H9 (cell line): ENCODE data around the gene NACC1. TPM values are rescaled to one million over a fixed set of nuclear protein-coding genes. Genes with fewer than 3 reads are reported as not detected.

Experiments
- DNase-seq: peaks from one replicate; pipeline ENCODE4 v3.0.0-alpha.2; 2017
- H2AFZ ChIP-seq: one replicate; pipeline ENCODE4 v1.6.1; 2013; ENCODE audit warnings: mild to moderate bottlenecking, low read length, control low read depth, moderate library complexity
- H2AK5ac ChIP-seq: 2 replicates; pipeline ENCODE4 v1.6.1; 2013; ENCODE audit warnings: low read length, control low read depth, mixed read lengths; ENCODE audit not compliant: insufficient read length
- H2BK120ac ChIP-seq: one replicate; pipeline ENCODE4 v1.6.1; 2013; ENCODE audit warnings: low read depth, mild to moderate bottlenecking, low read length, control low read depth, inconsistent platforms; ENCODE audit not compliant: poor library complexity, severe bottlenecking
- H2BK12ac ChIP-seq: 2 replicates; pipeline ENCODE4 v1.6.1; 2013; ENCODE audit warnings: low read length, control low read depth, mixed read lengths, low read depth; ENCODE audit not compliant: insufficient read length
- H2BK15ac ChIP-seq: 2 replicates; pipeline ENCODE4 v1.6.1; 2013; ENCODE audit warnings: low read depth, low read length, control low read depth
- H2BK20ac ChIP-seq: one replicate; pipeline ENCODE4 v1.6.1; 2013; ENCODE audit warnings: low read depth, mild to moderate bottlenecking, low read length, control low read depth, inconsistent platforms; ENCODE audit not compliant: poor library complexity, severe bottlenecking
- H2BK5ac ChIP-seq: 2 replicates; pipeline ENCODE4 v1.6.1; 2013; ENCODE audit warnings: low read length, control low read depth, mixed read lengths; ENCODE audit not compliant: insufficient read length
- H3K14ac ChIP-seq: 2 replicates; pipeline ENCODE4 v1.6.1; 2013; ENCODE audit warnings: low read length, control low read depth; ENCODE audit not compliant: insufficient read depth
- H3K18ac ChIP-seq: 2 replicates; pipeline ENCODE4 v1.6.1; 2013; ENCODE audit warnings: low read depth, mild to moderate bottlenecking, mixed read lengths, low read length, control low read depth; ENCODE audit not compliant: insufficient read length
- H3K23ac ChIP-seq: 2 replicates; pipeline ENCODE4 v1.6.1; 2013; ENCODE audit warnings: low read length, control low read depth, mixed read lengths, low read depth; ENCODE audit not compliant: insufficient read length
- H3K23me2 ChIP-seq: 2 replicates; pipeline ENCODE4 v1.6.1; 2013; ENCODE audit warnings: low read depth, mild to moderate bottlenecking, mixed read lengths, low read length, control low read depth; ENCODE audit not compliant: insufficient read length, poor library complexity, severe bottlenecking
- H3K27ac ChIP-seq: 2 replicates; pipeline ENCODE4 v1.5.1; 2013; ENCODE audit warnings: low read length, control low read depth, mixed read lengths, low read depth; ENCODE audit not compliant: insufficient read length
- H3K27me3 ChIP-seq: 2 replicates; pipeline ENCODE4 v1.6.1; 2013; ENCODE audit warnings: low read length, control low read depth, inconsistent platforms; ENCODE audit not compliant: insufficient read depth
- H3K4ac ChIP-seq: 2 replicates; pipeline ENCODE4 v1.6.1; 2013; ENCODE audit warnings: low read depth, mild to moderate bottlenecking, control low read depth, inconsistent platforms, low read length, moderate library complexity
- H3K4me1 ChIP-seq: 2 replicates; pipeline ENCODE4 v1.6.1; 2013; ENCODE audit warnings: low read length, control low read depth, inconsistent platforms; ENCODE audit not compliant: insufficient read depth
- H3K4me2 ChIP-seq: 2 replicates; pipeline ENCODE4 v1.6.1; 2013; ENCODE audit warnings: low read length, control low read depth, mixed read lengths; ENCODE audit not compliant: insufficient read length, insufficient read depth
- H3K56ac ChIP-seq: 2 replicates; pipeline ENCODE4 v1.6.1; 2013; ENCODE audit warnings: low read depth, mild to moderate bottlenecking, mixed read lengths, low read length, control low read depth; ENCODE audit not compliant: insufficient read length
- H3K79me1 ChIP-seq: 2 replicates; pipeline ENCODE4 v1.6.1; 2013; ENCODE audit warnings: low read depth, mild to moderate bottlenecking, moderate library complexity, low read length, control low read depth, inconsistent platforms; ENCODE audit not compliant: insufficient read depth, poor library complexity, severe bottlenecking
- H3K79me2 ChIP-seq: 2 replicates; pipeline ENCODE4 v1.6.1; 2013; ENCODE audit warnings: low read length, control low read depth, inconsistent platforms; ENCODE audit not compliant: insufficient read depth
- H3K9ac ChIP-seq: 2 replicates; pipeline ENCODE4 v1.6.1; 2013; ENCODE audit warnings: low read length, control low read depth, mixed read lengths; ENCODE audit not compliant: insufficient read length; ENCODE audit errors: extremely low read depth
- H3K9me3 ChIP-seq: one replicate; pipeline ENCODE4 v1.6.1; 2013; ENCODE audit warnings: low read depth, low read length, inconsistent platforms; ENCODE audit not compliant: control insufficient read depth
- H3T11ph ChIP-seq: one replicate; pipeline ENCODE4 v1.6.1; 2013; ENCODE audit warnings: mild to moderate bottlenecking, low read length, control low read depth, inconsistent platforms
- H4K20me1 ChIP-seq: one replicate; pipeline ENCODE4 v1.6.1; 2013; ENCODE audit not compliant: control insufficient read depth, insufficient read length, insufficient read depth
- H4K5ac ChIP-seq: 2 replicates; pipeline ENCODE4 v1.6.1; 2013; ENCODE audit warnings: low read depth, mild to moderate bottlenecking, mixed read lengths, low read length, control low read depth; ENCODE audit not compliant: insufficient read length
- H4K8ac ChIP-seq: replicated peaks from 2 replicates; pipeline ENCODE4 v1.6.1; 2013; ENCODE audit warnings: low read length, control low read depth, mixed read lengths, low read depth; ENCODE audit not compliant: insufficient read length
- H4K91ac ChIP-seq: 2 replicates; pipeline ENCODE4 v1.6.1; 2013; ENCODE audit warnings: low read depth, mild to moderate bottlenecking, moderate library complexity, mixed read lengths, low read length, control low read depth; ENCODE audit not compliant: insufficient read length
- H3K27ac Mint-ChIP-seq, 3 experiments: 2 replicates in 2 of 3; 3 replicates in 1 of 3; pipeline ENCODE4 v1.8.0; 2020 to 2021; ENCODE audit warnings: mixed read lengths in 3 of 3, mild to moderate bottlenecking in 1 of 3, moderate library complexity in 1 of 3
- H3K27me3 Mint-ChIP-seq: 2 replicates; pipeline ENCODE4 v1.8.0; 2021; ENCODE audit warnings: low read depth, mild to moderate bottlenecking, moderate library complexity, mixed read lengths
- H3K36me3 Mint-ChIP-seq, 3 experiments: 2 replicates in 2 of 3; 3 replicates in 1 of 3; pipeline ENCODE4 v1.8.0; 2020 to 2021; ENCODE audit warnings: low read depth in 3 of 3, mixed read lengths in 3 of 3; ENCODE audit not compliant: insufficient read depth in 1 of 3
- H3K4me1 Mint-ChIP-seq, 2 experiments: 2 replicates each; pipeline ENCODE4 v1.8.0; 2020; ENCODE audit warnings: mixed read lengths in 2 of 2
- H3K4me3 Mint-ChIP-seq, 2 experiments: 2 replicates in 1 of 2; 3 replicates in 1 of 2; pipeline ENCODE4 v1.8.0; 2020 to 2021; ENCODE audit warnings: mild to moderate bottlenecking in 2 of 2, mixed read lengths in 2 of 2, moderate library complexity in 1 of 2
- H3K9me3 Mint-ChIP-seq, 2 experiments: 2 replicates in 1 of 2; 3 replicates in 1 of 2; pipeline ENCODE4 v1.8.0; 2020; ENCODE audit warnings: mild to moderate bottlenecking in 2 of 2, mixed read lengths in 2 of 2, moderate library complexity in 1 of 2
- WGBS: extraction: QIAGEN DNeasy Blood & Tissue Kit; methylation state at CpG from one replicate; pipeline ENCODE4 v1.1.7; 2013; ENCODE audit warnings: missing lambda C conversion rate, low lambda C conversion rate, mixed read lengths; ENCODE audit not compliant: insufficient read length; ENCODE audit errors: extremely low coverage; 5-methylcytosine and 5-hydroxymethylcytosine counted together
- total RNA-seq: library from RNA; stranded (reverse); gene quantifications from 2 replicates; pipeline ENCODE4 v1.2.1, GENCODE V29; 2021
- TF ChIP-seq, protein P1 (sequence below): fragments of 200-600 bp; sonication (generic); conservative IDR thresholded peaks from 3 replicates; pipeline ENCODE4 v1.8.0; 2021; ENCODE audit warnings: antibody characterized with exemption, mild to moderate bottlenecking

Gene NACC1
- total RNA-seq, 1 experiment from 2014 or later, result 198 TPM

DNA sequence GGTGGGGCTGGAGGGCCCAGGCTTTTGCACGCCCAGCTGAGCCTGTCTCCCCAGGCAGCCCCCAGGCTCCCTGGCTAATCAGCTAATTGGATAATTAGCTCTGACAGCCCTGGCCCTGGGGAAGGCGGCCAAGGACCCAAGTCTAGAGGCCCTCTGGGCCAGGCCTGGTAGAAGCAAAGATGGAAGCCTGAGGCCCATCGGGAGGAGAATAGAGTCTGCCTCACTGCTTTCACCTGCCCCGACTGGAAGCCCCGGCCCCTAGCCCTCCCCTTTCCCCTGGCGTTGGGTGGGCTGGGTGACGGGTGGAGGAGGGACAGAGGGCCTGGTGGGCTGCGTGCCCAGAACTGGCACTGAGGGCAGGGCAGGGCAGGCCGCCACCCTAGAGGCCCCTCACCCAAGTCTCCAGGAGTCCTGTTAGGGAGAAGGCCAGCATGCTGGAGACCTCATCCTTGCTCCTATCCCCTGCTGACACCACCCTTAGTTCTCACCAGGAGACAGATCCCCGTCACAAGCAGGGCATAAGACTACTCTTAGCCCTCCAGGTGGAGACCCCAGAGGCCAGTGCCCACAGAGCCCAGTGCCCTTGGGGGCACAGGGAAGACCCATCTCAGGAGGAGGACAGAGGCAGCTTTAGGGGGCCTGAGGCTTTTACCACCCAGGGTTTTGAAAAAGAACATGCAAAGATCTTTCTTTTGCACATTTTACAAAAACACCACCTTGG, 27.4 kb upstream of the NACC1 start:
- Histone ChIP-seq H3K18ac (no peak overlapping the region), H3K79me2 (no peaks in the 10 kb centered on the region), H3K4ac (no peak overlapping the region), H2BK120ac (no peak overlapping the region), H2BK15ac (no peak overlapping the region), H4K91ac (no peak overlapping the region), H2AFZ (no peak overlapping the region), H3K14ac (no peak overlapping the region), H2BK12ac (no peak overlapping the region), H3K9me3 (no peaks in the 10 kb centered on the region), H3K23me2 (peaks cover 7% of the 10 kb centered on the region), H3K9ac (no peak overlapping the region), H2AK5ac (no peak overlapping the region), H3K79me1 (no peaks in the 10 kb centered on the region), H3K4me1 (0 out of 2 replicates have a peak, but pooled peaks cover 2% of the 10 kb centered on the region), H3K27ac (no peak overlapping the region), H3T11ph (no peak overlapping the region), H3K23ac (no peak overlapping the region), H4K5ac (no peak overlapping the region), H3K4me2 (no peak overlapping the region), H4K8ac (no peak overlapping the region), H3K27me3 (peaks cover 6% of the 10 kb centered on the region; the same call in 1 of the 2 replicates), H3K56ac (no peak overlapping the region), H2BK5ac (no peak overlapping the region), H4K20me1 (no peaks in the 10 kb centered on the region), H2BK20ac (no peak overlapping the region)
- WGBS, result no CpG with 5 or more reads among the region's 10 CpGs
- H3K4me1 Mint-ChIP-seq, result peaks cover 22 to 38% of the 10 kb centered on the region in 2 experiments
- no peak overlapping the region for H3K4me3 Mint-ChIP-seq
- no peak overlapping the region for H3K27ac Mint-ChIP-seq
- H3K27me3 Mint-ChIP-seq, result peaks cover 61% of the 10 kb centered on the region
- H3K9me3 Mint-ChIP-seq, result no peaks in the 10 kb centered on the region
- no peak for DNase-seq
- no peaks in the 10 kb centered on the region for H3K36me3 Mint-ChIP-seq
- TF ChIP-seq, protein P1, sequence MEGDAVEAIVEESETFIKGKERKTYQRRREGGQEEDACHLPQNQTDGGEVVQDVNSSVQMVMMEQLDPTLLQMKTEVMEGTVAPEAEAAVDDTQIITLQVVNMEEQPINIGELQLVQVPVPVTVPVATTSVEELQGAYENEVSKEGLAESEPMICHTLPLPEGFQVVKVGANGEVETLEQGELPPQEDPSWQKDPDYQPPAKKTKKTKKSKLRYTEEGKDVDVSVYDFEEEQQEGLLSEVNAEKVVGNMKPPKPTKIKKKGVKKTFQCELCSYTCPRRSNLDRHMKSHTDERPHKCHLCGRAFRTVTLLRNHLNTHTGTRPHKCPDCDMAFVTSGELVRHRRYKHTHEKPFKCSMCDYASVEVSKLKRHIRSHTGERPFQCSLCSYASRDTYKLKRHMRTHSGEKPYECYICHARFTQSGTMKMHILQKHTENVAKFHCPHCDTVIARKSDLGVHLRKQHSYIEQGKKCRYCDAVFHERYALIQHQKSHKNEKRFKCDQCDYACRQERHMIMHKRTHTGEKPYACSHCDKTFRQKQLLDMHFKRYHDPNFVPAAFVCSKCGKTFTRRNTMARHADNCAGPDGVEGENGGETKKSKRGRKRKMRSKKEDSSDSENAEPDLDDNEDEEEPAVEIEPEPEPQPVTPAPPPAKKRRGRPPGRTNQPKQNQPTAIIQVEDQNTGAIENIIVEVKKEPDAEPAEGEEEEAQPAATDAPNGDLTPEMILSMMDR, result no peak
